Neural progenitor cell (in vitro differentiated cells): ENCODE measurements around the gene SHROOM2.

ENCODE experiments used
- CTCF ChIP-seq: fragments of 200-600 bp; sonication (generic); IDR thresholded peaks from 2 replicates; pipeline ENCODE4 v1.5.1; 2017; ENCODE audit warnings: antibody characterized with exemption, mild to moderate bottlenecking
- EZH2 ChIP-seq: fragments of 200-600 bp; sonication (generic); IDR thresholded peaks from 2 replicates; pipeline ENCODE4 v1.6.1; 2017; ENCODE audit warnings: antibody characterized with exemption, mild to moderate bottlenecking, moderate library complexity

DNA sequence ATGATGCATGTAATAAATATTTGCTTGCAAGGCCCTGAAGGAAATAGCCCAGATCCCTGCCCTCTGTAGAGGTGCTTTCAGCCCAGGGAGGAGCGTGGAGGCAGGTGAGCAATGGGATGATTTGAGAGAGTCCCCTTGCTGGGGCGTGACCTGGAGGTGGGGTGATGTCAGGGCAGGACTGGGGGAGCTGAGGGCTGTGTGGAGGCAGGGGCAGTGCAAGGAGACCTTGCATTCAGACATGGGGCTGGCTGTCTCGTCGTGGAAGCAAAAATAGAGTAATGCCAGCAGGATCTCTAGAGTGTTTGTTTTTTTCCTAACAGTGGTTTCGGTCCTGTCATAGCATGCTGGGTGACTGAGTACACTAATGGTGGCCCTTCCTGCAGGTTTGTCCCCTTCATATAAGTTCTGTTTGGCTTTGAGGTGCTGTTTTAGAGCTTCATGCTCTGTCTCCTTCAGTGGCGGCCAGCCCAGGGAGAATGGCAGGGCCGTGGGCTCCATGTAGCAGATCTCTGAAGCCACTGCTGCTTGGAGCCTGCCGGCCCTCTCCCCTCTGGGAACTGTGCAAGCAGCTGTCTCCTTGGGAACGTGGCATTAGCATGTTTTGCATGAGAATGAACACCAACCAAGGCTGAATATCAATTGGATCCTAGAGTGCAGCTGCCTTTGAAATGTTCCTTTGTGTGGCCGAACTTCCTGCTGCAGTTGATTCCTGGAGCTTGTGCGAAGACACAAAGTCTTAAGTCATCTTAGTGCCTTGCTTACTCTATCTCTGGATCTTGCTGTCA, 141.7 kb downstream of the SHROOM2 start:
- TF ChIP-seq CTCF = no peak
- TF ChIP-seq EZH2 = no peak
